ENCODE measurements around the gene TMEM175. TPM values are rescaled to one million over a fixed set of nuclear protein-coding genes. Genes with fewer than 3 reads are reported as not detected.

TMEM175 gene
- total and polyA plus RNA-seq, 2 of the 13 experiments (the other 11 are each of a cell fraction or from before 2014, with no cell fraction given): 5.1 to 9.9 TPM

- TF ChIP-seq ZBTB43 (CRISPR knock-in tag; conservative IDR thresholded peaks at IDR 0.05) (peak; percentile 62; the same call in 1 of the 2 replicates), ZNF619 (CRISPR knock-in tag; IDR thresholded peaks at IDR 0.05) (no peak; the same call in 1 of the 2 replicates), RBM22 (optimal IDR thresholded peaks at IDR 0.05; ENCODE audit: low read length) (no peak), DPF2 (CRISPR knock-in tag; IDR thresholded peaks at IDR 0.05; ENCODE audit: borderline replicate concordance, low read depth) (no peak), ZNF260 (CRISPR knock-in tag; IDR thresholded peaks at IDR 0.05; ENCODE audit: borderline replicate concordance, low read depth) (no peak), IKZF4 (CRISPR knock-in tag; IDR thresholded peaks at IDR 0.05; ENCODE audit: borderline replicate concordance, low read depth, not compliant biosample characterization) (no peak), ZNF660 (CRISPR knock-in tag; IDR thresholded peaks at IDR 0.05; ENCODE audit: borderline replicate concordance, low read depth) (no peak), ZBTB2 (CRISPR knock-in tag; IDR thresholded peaks at IDR 0.05; ENCODE audit: low read depth) (peak; percentile 86; the same call in 1 of the 2 replicates), ZNF530 (CRISPR knock-in tag; IDR thresholded peaks at IDR 0.05; ENCODE audit: low read depth) (no peak), HCFC1 (IDR thresholded peaks at IDR 0.05; ENCODE audit: low read depth, low read length) (peak; percentile 65), FOSL2 (CRISPR knock-in tag; IDR thresholded peaks at IDR 0.05) (peak; percentile 27; the same call in 1 of the 2 replicates), STAG1 (CRISPR knock-in tag; IDR thresholded peaks at IDR 0.05) (no peak), ZNF646 (CRISPR knock-in tag; IDR thresholded peaks at IDR 0.05) (no peak), ZNF879 (CRISPR knock-in tag; IDR thresholded peaks at IDR 0.05) (0 out of 2 replicates have a peak, but pooled peaks have one; percentile 75), CAMTA2 (CRISPR knock-in tag; IDR thresholded peaks at IDR 0.05; ENCODE audit: borderline replicate concordance) (peak; percentile 57; the same call in 1 of the 2 replicates), ZNF232 (CRISPR knock-in tag; IDR thresholded peaks at IDR 0.05; ENCODE audit: borderline replicate concordance) (no peak), POLR2AphosphoS2 (IDR thresholded peaks at IDR 0.05; ENCODE audit: low read depth, low read length) (no peak), ZFP36 (IDR thresholded peaks at IDR 0.05; ENCODE audit: borderline replicate concordance, low read depth, low read length, partially characterized antibody) (no peak), TGIF2 (CRISPR knock-in tag; IDR thresholded peaks at IDR 0.05) (peak; percentile 96)
These were observed at the start of gene TMEM175, which contains the start of gene GAK (continued) for GRCh38 chr4:931960-932712.

Measured in HepG2 (cell line).